CD4-positive, alpha-beta memory T cell (primary cell): ENCODE results near the gene MAG. TPM values are rescaled to one million over a fixed set of nuclear protein-coding genes. Genes with fewer than 3 reads are reported as not detected.

Experiments used
- CTCF ChIA-PET: fragments of 350-600 bp; sonication (Branson Sonifier 250); formaldehyde crosslinking; loops from one replicate; lab custom pipeline; 2021; ENCODE audit warnings: inconsistent platforms; ENCODE audit not compliant: partially characterized antibody; lab: Charles Lee
- POLR2A ChIA-PET: fragments of 350-600 bp; sonication (Branson Sonifier 250); formaldehyde crosslinking; loops from one replicate; lab custom pipeline; 2021; ENCODE audit not compliant: partially characterized antibody; lab: Charles Lee
- DNase-seq, 5 donors: peaks; one replicate each; pipeline versions ENCODE4 v3.0.0 to v3.0.0-alpha.2; 2020 to 2022; ENCODE audit warnings: mixed read lengths in 1 of 5
- H3K27ac ChIP-seq: one replicate; pipeline ENCODE4 v1.7.0; 2013; ENCODE audit warnings: low read depth, low read length
- H3K27me3 ChIP-seq: 2 replicates; pipeline ENCODE4 v1.7.0; 2013; ENCODE audit warnings: mild to moderate bottlenecking, low read length, moderate library complexity; ENCODE audit not compliant: insufficient read depth
- H3K36me3 ChIP-seq: 2 replicates; pipeline ENCODE4 v1.7.0; 2013; ENCODE audit warnings: mild to moderate bottlenecking, low read length, moderate library complexity; ENCODE audit not compliant: insufficient read depth
- H3K4me1 ChIP-seq: 2 replicates; pipeline ENCODE4 v1.7.0; 2013; ENCODE audit warnings: mild to moderate bottlenecking, low read length, moderate library complexity; ENCODE audit not compliant: insufficient read depth
- H3K4me3 ChIP-seq, 2 donors: one replicate each; pipeline ENCODE4 v1.7.0; 2013; ENCODE audit warnings: low read length in 2 of 2, mild to moderate bottlenecking in 1 of 2
- H3K9me3 ChIP-seq, 2 donors: one replicate each; pipeline ENCODE4 v1.7.0; 2013; ENCODE audit warnings: low read length in 2 of 2, control low read depth in 1 of 2; ENCODE audit not compliant: control insufficient read depth in 1 of 2
- H3K27ac Mint-ChIP-seq, 7 donors: one replicate each; pipeline ENCODE4 v1.8.0; 2020 to 2021; ENCODE audit warnings: mixed read lengths in 7 of 7, mild to moderate bottlenecking in 6 of 7, inconsistent platforms in 3 of 7, moderate library complexity in 3 of 7
- H3K27me3 Mint-ChIP-seq, 2 donors: one replicate each; pipeline ENCODE4 v1.8.0; 2020 to 2021; ENCODE audit warnings: mixed read lengths in 2 of 2
- H3K36me3 Mint-ChIP-seq, 2 donors: one replicate each; pipeline ENCODE4 v1.8.0; 2020 to 2021; ENCODE audit warnings: mixed read lengths in 2 of 2, inconsistent platforms in 1 of 2, mild to moderate bottlenecking in 1 of 2
- H3K4me1 Mint-ChIP-seq, 4 donors: one replicate each; pipeline ENCODE4 v1.8.0; 2020 to 2021; ENCODE audit warnings: mixed read lengths in 4 of 4, mild to moderate bottlenecking in 1 of 4
- H3K4me3 Mint-ChIP-seq, 8 donors: one replicate each; pipeline ENCODE4 v1.8.0; 2020 to 2021; ENCODE audit warnings: mixed read lengths in 8 of 8, mild to moderate bottlenecking in 7 of 8, moderate library complexity in 6 of 8, inconsistent platforms in 3 of 8
- H3K9me3 Mint-ChIP-seq, 8 donors: one replicate each; pipeline ENCODE4 v1.8.0; 2020 to 2021; ENCODE audit warnings: mixed read lengths in 8 of 8, mild to moderate bottlenecking in 5 of 8, inconsistent platforms in 3 of 8, moderate library complexity in 1 of 8
- intact Hi-C: fragments of 100-400 bp; cut with micrococcal nuclease; formaldehyde crosslinking; loops from one replicate; pipeline ENCODE4 v1.15.1; 2023
- polyA plus RNA-seq, 2 donors: library from polyadenylated mRNA; unstranded; fragments of 300-500 nt; fragmentation: Illumina TruSeq; gene quantifications; one replicate each; pipeline ENCODE4 v1.2.3, GENCODE V29; 2021
- total RNA-seq, 2 experiments: library from RNA; stranded (reverse); gene quantifications; one replicate each; pipeline ENCODE4 v1.2.3, GENCODE V29; 2021

The MAG gene
- total and polyA plus RNA-seq, 4 experiments from 2014 or later: not detected

DNA sequence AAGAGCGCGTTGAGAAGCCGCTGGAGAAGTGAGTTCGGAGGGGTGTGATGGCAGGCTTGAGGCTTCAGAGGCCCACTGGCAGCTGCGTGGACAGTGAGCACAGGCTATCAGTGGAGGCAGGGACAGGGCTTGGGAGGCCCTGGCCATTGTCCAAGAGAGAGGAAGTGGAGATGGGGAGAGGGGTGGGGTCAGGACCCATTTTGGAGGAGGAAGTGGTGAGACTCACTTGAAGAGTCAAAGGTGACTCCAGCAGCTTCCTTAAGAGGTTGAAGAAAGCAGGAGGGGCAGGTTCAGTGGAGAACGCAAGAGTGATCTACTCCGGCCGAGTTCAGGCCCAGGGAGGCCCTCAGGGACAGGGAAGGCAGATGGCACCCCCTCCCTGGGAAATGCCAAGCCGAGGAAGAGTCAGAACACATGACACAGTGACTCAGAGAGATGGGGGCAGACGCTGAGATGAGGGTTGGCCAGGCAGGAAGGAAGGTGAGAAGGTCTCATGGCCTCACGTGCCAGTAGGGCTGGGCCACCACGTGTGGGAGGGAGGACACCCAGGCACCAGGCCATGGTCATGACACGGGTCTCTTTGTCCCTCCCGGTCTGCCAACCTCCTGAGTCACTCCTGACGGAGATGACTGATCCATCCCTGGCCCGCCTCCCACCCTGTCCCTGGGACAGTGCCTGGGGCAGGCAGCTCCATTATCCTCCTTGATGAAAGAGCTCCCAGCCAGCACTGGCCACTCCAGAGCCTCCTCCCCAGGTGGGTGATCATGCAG lies 26.9 kb downstream of the MAG start:
- Mint-ChIP-seq H3K27ac (peak overlapping the region in 1 of 7 donors; percentile 32), H3K27me3 (peaks cover 0 to 2% of the 10 kb centered on the region in 2 donors), H3K9me3 (peaks cover 0 to 9% (median 0%) of the 10 kb centered on the region in 8 donors), H3K4me3 (no peak overlapping the region), H3K36me3 (no peaks in the 10 kb centered on the region), H3K4me1 (peaks cover 0 to 12% (median 6%) of the 10 kb centered on the region in 4 donors)
- intact Hi-C loops: no loop called here
- no peak for DNase-seq
- Histone ChIP-seq H3K9me3 (no peaks in the 10 kb centered on the region), H3K4me3 (no peak overlapping the region), H3K27me3 (no peaks in the 10 kb centered on the region), H3K36me3 (no peaks in the 10 kb centered on the region), H3K4me1 (peaks cover 6% of the 10 kb centered on the region), H3K27ac (no peak overlapping the region)
- CTCF ChIA-PET: no interaction called here
- POLR2A ChIA-PET: no interaction called here

DNA sequence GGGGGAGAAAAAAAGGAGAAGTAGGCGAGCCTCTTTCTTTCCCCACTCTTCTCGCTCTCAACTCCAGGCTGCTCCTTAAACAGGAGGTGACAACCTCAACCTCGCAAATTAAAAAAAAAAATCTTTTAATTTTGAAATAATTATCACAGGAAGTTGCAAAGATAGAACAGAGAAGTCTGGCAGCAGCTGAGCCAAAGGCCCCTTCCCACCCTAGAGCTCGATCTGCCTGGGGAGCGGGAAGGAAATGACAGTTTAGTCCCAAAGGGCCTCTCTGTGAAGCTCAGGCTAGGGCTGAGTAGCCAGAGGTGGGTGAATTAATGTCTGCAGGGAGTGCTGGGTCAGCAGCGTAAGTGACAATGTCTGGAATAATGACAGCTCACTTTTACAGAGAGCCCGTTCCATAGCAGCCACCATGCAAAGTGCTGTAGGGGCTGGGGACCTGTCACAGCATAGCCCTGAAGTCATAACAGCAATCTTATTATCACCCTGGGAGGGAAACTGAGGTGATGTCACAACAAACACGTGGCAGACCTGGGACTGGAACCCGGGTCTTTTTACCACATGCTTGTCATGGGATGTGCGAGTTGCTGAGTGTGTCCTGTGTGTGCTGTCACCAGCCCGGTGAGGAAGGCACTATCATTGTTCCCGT lies 28.2 kb downstream of the MAG start:
- intact Hi-C loops: no loop called here
- H3K36me3 ChIP-seq: no peaks in the 10 kb centered on the region
- peaks cover 0 to 2% of the 10 kb centered on the region in 2 donors for H3K27me3 Mint-ChIP-seq
- POLR2A ChIA-PET: no interaction called here
- H3K4me3 Mint-ChIP-seq: no peak overlapping the region
- H3K27ac ChIP-seq: no peak overlapping the region
- peaks cover 6% of the 10 kb centered on the region for H3K4me1 ChIP-seq
- H3K36me3 Mint-ChIP-seq: no peaks in the 10 kb centered on the region
- no peak overlapping the region for H3K27ac Mint-ChIP-seq
- CTCF ChIA-PET: interaction anchor here (0.7 kb wide), 1 partner anchor 196 kb away, joined by 3 read pairs; no protein-coding TSS in a partner anchor
- H3K9me3 ChIP-seq: no peaks in the 10 kb centered on the region
- DNase-seq: no peak
- no peak overlapping the region for H3K4me3 ChIP-seq
- H3K9me3 Mint-ChIP-seq: peaks cover 0 to 9% (median 0%) of the 10 kb centered on the region in 8 donors
- H3K4me1 Mint-ChIP-seq: peaks cover 0 to 12% (median 6%) of the 10 kb centered on the region in 4 donors
- no peaks in the 10 kb centered on the region for H3K27me3 ChIP-seq

DNA sequence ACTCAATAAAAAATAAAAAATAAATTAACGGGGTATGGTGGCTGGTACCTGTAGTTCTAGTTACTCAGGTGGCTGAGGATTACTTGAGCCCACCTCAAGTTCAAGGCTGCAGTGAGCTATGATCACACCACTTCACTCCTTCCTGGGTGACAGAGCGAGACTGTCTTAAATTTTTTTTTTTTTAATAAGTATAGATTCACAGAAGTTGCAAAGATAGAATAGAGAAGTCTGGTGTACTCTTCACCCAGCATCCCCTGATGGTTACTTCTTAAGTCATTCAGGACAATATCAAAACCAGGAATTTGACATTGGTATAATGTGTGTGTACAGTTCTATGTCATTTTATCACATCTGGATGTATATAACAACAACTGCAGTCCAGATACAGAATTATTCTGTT lies 29.3 kb downstream of the MAG start:
- Histone ChIP-seq H3K4me1 (peaks cover 6% of the 10 kb centered on the region), H3K4me3 (no peak overlapping the region), H3K27ac (no peak overlapping the region), H3K27me3 (no peaks in the 10 kb centered on the region), H3K36me3 (no peaks in the 10 kb centered on the region), H3K9me3 (no peaks in the 10 kb centered on the region)
- Mint-ChIP-seq H3K27ac (no peak overlapping the region), H3K4me3 (no peak overlapping the region), H3K36me3 (no peaks in the 10 kb centered on the region), H3K27me3 (peaks cover 0 to 2% of the 10 kb centered on the region in 2 donors), H3K9me3 (peaks cover 0 to 9% (median 0%) of the 10 kb centered on the region in 8 donors), H3K4me1 (peaks cover 0 to 12% (median 6%) of the 10 kb centered on the region in 4 donors)
- POLR2A ChIA-PET: no interaction called here
- CTCF ChIA-PET: no interaction called here
- DNase-seq: no peak
- intact Hi-C loops: no loop called here

DNA sequence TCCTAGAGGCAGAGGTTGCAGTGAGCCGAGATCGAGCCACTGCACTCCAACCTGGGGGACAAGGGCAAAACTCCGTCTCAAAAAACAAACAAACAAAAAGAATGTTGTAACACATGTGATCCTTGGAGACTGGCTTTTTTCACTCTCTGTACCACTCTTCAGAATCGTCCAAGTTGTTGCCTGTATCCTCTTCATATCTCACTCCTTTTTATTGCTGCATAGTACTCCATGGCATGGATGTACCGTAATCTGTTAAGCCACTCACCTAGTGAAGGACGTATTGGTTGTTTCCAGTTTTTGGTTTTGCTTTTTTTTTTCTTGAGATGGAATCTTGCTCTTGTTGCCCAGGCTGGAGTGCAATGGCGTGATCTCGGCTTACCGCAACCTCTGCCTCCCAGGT lies 30.1 kb downstream of the MAG start:
- Histone ChIP-seq H3K27me3 (no peaks in the 10 kb centered on the region), H3K9me3 (no peaks in the 10 kb centered on the region), H3K27ac (no peak overlapping the region), H3K4me3 (no peak overlapping the region), H3K36me3 (no peaks in the 10 kb centered on the region), H3K4me1 (peaks cover 6% of the 10 kb centered on the region)
- H3K4me3 Mint-ChIP-seq: no peak overlapping the region
- H3K9me3 Mint-ChIP-seq: peaks cover 0 to 9% (median 0%) of the 10 kb centered on the region in 8 donors
- H3K4me1 Mint-ChIP-seq: peaks cover 0 to 12% (median 6%) of the 10 kb centered on the region in 4 donors
- DNase-seq: no peak
- no peaks in the 10 kb centered on the region for H3K36me3 Mint-ChIP-seq
- no peak overlapping the region for H3K27ac Mint-ChIP-seq
- CTCF ChIA-PET: interaction anchor here (0.6 kb wide), 1 partner anchor 13 kb away, joined by 4 read pairs; no protein-coding TSS in a partner anchor
- intact Hi-C loops: no loop called here
- H3K27me3 Mint-ChIP-seq: peaks cover 0 to 2% of the 10 kb centered on the region in 2 donors
- POLR2A ChIA-PET: no interaction called here

DNA sequence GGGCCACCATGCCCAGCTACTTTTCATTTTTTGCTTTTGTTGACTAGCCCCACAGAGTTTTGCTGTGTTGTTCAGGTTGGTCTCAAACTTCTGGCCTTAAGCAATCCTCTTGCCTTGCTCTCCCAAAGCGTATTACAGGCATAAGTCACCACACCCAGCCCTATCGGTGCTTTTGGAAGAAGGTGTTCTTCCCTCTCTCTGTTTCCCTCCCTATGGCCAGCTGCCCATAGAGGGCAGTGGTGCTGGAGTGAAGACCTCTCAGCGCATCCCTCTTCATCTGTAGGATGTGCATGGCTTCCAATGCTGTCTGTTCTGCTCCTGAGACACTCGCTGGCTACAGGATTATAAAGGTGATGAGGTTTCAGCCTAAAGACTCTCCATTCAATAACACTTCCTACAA lies 35.7 kb downstream of the MAG start:
- no peaks in the 10 kb centered on the region for H3K36me3 Mint-ChIP-seq
- H3K9me3 ChIP-seq: no peaks in the 10 kb centered on the region
- H3K27me3 ChIP-seq: no peaks in the 10 kb centered on the region
- ChIA-PET POLR2A (no interaction called here), CTCF (no interaction called here)
- H3K27ac ChIP-seq: no peak overlapping the region
- no peaks in the 10 kb centered on the region for H3K9me3 Mint-ChIP-seq
- peak overlapping the region in 1 of 7 donors; percentile 24 for H3K27ac Mint-ChIP-seq
- H3K36me3 ChIP-seq: no peaks in the 10 kb centered on the region
- H3K4me1 Mint-ChIP-seq: peaks cover 1 to 3% (median 2%) of the 10 kb centered on the region in 4 donors
- no peak overlapping the region for H3K4me3 Mint-ChIP-seq
- H3K4me1 ChIP-seq: peaks cover 3% of the 10 kb centered on the region
- intact Hi-C loops: no loop called here
- H3K27me3 Mint-ChIP-seq: peaks cover 7 to 13% of the 10 kb centered on the region in 2 donors
- no peak for DNase-seq
- H3K4me3 ChIP-seq: no peak overlapping the region

DNA sequence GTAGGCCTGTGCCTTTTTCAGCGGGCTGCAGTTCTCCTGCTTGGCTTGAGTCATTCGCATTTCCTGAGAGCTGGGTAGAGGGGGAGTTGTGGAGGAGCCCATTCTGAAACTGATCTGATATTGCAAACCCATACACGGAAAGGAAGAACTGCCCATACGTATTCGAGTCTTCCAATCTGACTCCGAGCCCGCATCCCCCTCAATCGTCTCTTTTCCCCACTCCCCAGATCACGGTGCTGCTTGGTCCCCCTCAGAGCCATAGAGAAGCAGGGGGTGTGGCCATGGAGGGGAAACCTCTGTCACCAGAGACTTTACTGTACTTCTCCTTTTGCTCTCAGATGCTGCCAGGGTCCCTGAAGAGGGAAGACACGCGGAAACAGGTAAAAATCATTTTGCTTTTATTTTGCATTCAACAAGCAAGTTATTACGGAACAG lies 36.9 kb downstream of the MAG start, which contains the start of gene CD22:
CD22 (plus strand) TSS at position 337 of the 435 bp plus-strand sequence. CDS start 2,854 bp downstream, outside the sequence.
- Histone ChIP-seq H3K27me3 (no peaks in the 10 kb centered on the region), H3K27ac (no peak within 1 kb of the TSS), H3K9me3 (no peaks in the 10 kb centered on the region), H3K4me3 (no peak within 1 kb of the TSS), H3K4me1 (peaks cover 9% of the 10 kb centered on the region), H3K36me3 (no peaks in the 10 kb centered on the region)
- intact Hi-C loops: no loop called here
- Mint-ChIP-seq H3K36me3 (no peaks in the 10 kb centered on the region), H3K27me3 (peaks cover 7 to 16% of the 10 kb centered on the region in 2 donors), H3K9me3 (no peaks in the 10 kb centered on the region), H3K4me1 (peaks cover 6 to 12% (median 8%) of the 10 kb centered on the region in 4 donors), H3K27ac (no peak within 1 kb of the TSS), H3K4me3 (no peak within 1 kb of the TSS)
- ChIA-PET POLR2A (no interaction called here), CTCF (no interaction called here)
- DNase-seq: no peak

DNA sequence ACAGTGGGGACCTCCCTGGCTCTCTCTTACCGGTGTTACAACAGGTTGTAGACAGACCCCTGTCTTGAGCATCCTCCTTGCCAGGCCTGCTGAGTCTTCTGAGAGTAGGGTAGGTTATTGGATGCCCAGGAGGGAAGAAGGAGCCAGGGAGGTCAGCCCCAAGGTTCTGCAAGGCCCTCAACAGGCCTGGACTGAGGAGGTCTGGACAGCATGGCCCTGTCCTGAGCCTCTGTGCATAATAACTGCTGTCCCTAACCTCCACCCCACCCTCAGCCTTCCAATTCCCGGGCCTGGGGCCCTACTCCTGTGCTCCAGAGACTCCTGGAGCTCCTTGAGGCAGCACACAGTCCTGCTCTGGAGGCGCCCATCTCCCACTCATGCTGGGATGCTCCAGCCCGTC lies 37.4 kb downstream of the MAG start:
- H3K4me3 Mint-ChIP-seq: no peak overlapping the region
- no peaks in the 10 kb centered on the region for H3K36me3 Mint-ChIP-seq
- H3K9me3 Mint-ChIP-seq: no peaks in the 10 kb centered on the region
- intact Hi-C loops: no loop called here
- peaks cover 6 to 12% (median 8%) of the 10 kb centered on the region in 4 donors for H3K4me1 Mint-ChIP-seq
- H3K4me3 ChIP-seq: no peak overlapping the region
- H3K27ac Mint-ChIP-seq: no peak overlapping the region
- no peaks in the 10 kb centered on the region for H3K27me3 ChIP-seq
- ChIA-PET POLR2A (no interaction called here), CTCF (no interaction called here)
- H3K27ac ChIP-seq: no peak overlapping the region
- peaks cover 9% of the 10 kb centered on the region for H3K4me1 ChIP-seq
- peaks cover 7 to 19% of the 10 kb centered on the region in 2 donors for H3K27me3 Mint-ChIP-seq
- DNase-seq: peak in 1 of 5 donors; percentile 16
- H3K36me3 ChIP-seq: no peaks in the 10 kb centered on the region
- no peaks in the 10 kb centered on the region for H3K9me3 ChIP-seq
